Measurements from ENCODE around the gene LACTBL1.
"Not testable (repeated sequence)": the region's sequence is repeated elsewhere in the genome, so short reads cannot be mapped to it uniquely, and the experiment has no call there.

Gene LACTBL1

GRCh38 chr1:22951796-22952195 lies 20.9 kb downstream of the LACTBL1 start:
- no peak for ATAC-seq
- TF ChIP-seq ZNF70 (CRISPR knock-in tag; IDR thresholded peaks at IDR 0.05), result no peak
- no peak for TF ChIP-seq ZC3H10 (CRISPR knock-in tag; IDR thresholded peaks at IDR 0.05)
- TF ChIP-seq TCF4 (CRISPR knock-in tag; IDR thresholded peaks at IDR 0.05; ENCODE audit: borderline replicate concordance), result no peak

GRCh38 chr1:22949822-22950331 lies 22.8 kb downstream of the LACTBL1 start:
- TF ChIP-seq ZNF565 (CRISPR knock-in tag; conservative IDR thresholded peaks at IDR 0.05; ENCODE audit: low read depth) (no peak), TCF4 (CRISPR knock-in tag; IDR thresholded peaks at IDR 0.05; ENCODE audit: borderline replicate concordance) (no peak), ARNTL (CRISPR knock-in tag; IDR thresholded peaks at IDR 0.05; ENCODE audit: borderline replicate concordance, low read depth) (no peak), CSDC2 (CRISPR knock-in tag; IDR thresholded peaks at IDR 0.05) (no peak), ZFP30 (CRISPR knock-in tag; IDR thresholded peaks at IDR 0.05) (no peak), POU6F1 (CRISPR knock-in tag; IDR thresholded peaks at IDR 0.05; ENCODE audit: borderline replicate concordance, low read depth) (no peak), ISL1 (CRISPR knock-in tag; IDR thresholded peaks at IDR 0.05) (no peak), CSRNP3 (CRISPR knock-in tag; IDR thresholded peaks at IDR 0.05) (no peak), TSHZ2 (CRISPR knock-in tag; IDR thresholded peaks at IDR 0.05) (no peak), ZFP3 (CRISPR knock-in tag; IDR thresholded peaks at IDR 0.05) (no peak), ZC3H10 (CRISPR knock-in tag; IDR thresholded peaks at IDR 0.05) (no peak), GLIS3 (CRISPR knock-in tag; IDR thresholded peaks at IDR 0.05) (no peak), ESRRG (CRISPR knock-in tag; IDR thresholded peaks at IDR 0.05) (no peak), ZNF8 (CRISPR knock-in tag; IDR thresholded peaks at IDR 0.05) (no peak), OSR1 (CRISPR knock-in tag; IDR thresholded peaks at IDR 0.05) (no peak), RARB (CRISPR knock-in tag; IDR thresholded peaks at IDR 0.05) (no peak), SNAI2 (CRISPR knock-in tag; IDR thresholded peaks at IDR 0.05) (no peak), BACH2 (CRISPR knock-in tag; IDR thresholded peaks at IDR 0.05; ENCODE audit: borderline replicate concordance) (no peak), TOX (CRISPR knock-in tag; IDR thresholded peaks at IDR 0.05; ENCODE audit: borderline replicate concordance) (no peak)
- TF ChIP-seq, protein P1, sequence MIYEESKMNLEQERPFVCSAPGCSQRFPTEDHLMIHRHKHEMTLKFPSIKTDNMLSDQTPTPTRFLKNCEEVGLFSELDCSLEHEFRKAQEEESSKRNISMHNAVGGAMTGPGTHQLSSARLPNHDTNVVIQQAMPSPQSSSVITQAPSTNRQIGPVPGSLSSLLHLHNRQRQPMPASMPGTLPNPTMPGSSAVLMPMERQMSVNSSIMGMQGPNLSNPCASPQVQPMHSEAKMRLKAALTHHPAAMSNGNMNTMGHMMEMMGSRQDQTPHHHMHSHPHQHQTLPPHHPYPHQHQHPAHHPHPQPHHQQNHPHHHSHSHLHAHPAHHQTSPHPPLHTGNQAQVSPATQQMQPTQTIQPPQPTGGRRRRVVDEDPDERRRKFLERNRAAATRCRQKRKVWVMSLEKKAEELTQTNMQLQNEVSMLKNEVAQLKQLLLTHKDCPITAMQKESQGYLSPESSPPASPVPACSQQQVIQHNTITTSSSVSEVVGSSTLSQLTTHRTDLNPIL (CRISPR knock-in tag; IDR thresholded peaks at IDR 0.05; ENCODE audit: low read depth), result no peak
- ATAC-seq, result no peak

DNA sequence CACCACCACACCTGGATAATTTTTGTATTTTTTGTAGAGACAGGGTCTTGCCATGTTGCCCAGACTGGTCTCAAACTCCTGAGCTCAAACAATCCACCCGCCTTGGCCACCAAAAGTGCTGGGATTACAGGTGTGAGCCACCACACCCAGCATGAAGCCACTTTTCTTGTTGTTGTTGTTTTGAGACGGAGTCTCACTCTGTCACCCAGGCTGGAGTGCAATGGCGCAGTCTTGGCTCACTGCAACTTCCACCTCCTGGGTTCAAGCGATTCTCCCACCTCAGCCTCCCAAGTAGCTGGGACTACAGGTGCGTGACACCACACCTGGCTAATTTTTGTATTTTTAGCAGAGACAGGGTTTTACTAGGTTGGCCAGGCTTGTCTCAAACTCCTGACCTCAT lies 27.5 kb downstream of the LACTBL1 start:
- not testable (repeated sequence) for ATAC-seq

- no peak for ATAC-seq
- TF ChIP-seq TSHZ2 (CRISPR knock-in tag; IDR thresholded peaks at IDR 0.05) (no peak), ESRRG (CRISPR knock-in tag; IDR thresholded peaks at IDR 0.05) (no peak), SNAI2 (CRISPR knock-in tag; IDR thresholded peaks at IDR 0.05) (no peak)
Observed at GRCh38 chr1:22944346-22945055, 28.2 kb downstream of the LACTBL1 start.

All from SK-N-SH treated with all-trans-retinoic acid at 6 μM for 48 hours (cell line).